ENCODE results near the gene FAM50B. TPM values are rescaled to one million over a fixed set of nuclear protein-coding genes. Genes with fewer than 3 reads are reported as not detected.

The FAM50B gene
- polyA plus RNA-seq, 12 donors: 5.1 to 10.3 (median 6.4) TPM; not detected in 2

- DNase-seq: no peak
These were observed 40.9 kb downstream of the FAM50B start for GRCh38 chr6:3890047-3890446.

- DNase-seq: no peak
These were observed 42.7 kb downstream of the FAM50B start for GRCh38 chr6:3891883-3892282.

- no peak for DNase-seq
These were observed 43.4 kb downstream of the FAM50B start for GRCh38 chr6:3892603-3893002.

GRCh38 chr6:3893487-3893886, 44.3 kb downstream of the FAM50B start:
- DNase-seq: no peak

- DNase-seq: no peak
These were observed 44.7 kb downstream of the FAM50B start for GRCh38 chr6:3893917-3894316.

- no peak for DNase-seq
These were observed 45.6 kb downstream of the FAM50B start for GRCh38 chr6:3894590-3895311.

GRCh38 chr6:3895312-3895653, 46.1 kb downstream of the FAM50B start:
- DNase-seq: no peak

- no peak for DNase-seq
These were observed 46.6 kb downstream of the FAM50B start for GRCh38 chr6:3895805-3896204.

GRCh38 chr6:3898265-3898994, 49.3 kb downstream of the FAM50B start:
- DNase-seq: no peak

- DNase-seq: no peak
These were observed 49.9 kb downstream of the FAM50B start for GRCh38 chr6:3899061-3899460.

GRCh38 chr6:3899970-3900439, 50.8 kb downstream of the FAM50B start:
- DNase-seq: no peak

Other genes with a start within 250 kb of the FAM50B start
- 100 to 1,000 TPM in 1 of 12 donors, 10 to 100 TPM in 11; 20.4 to 201 (median 23.6) TPM for gene PXDC1, start 97.7 kb upstream of the FAM50B start, polyA plus RNA-seq (ENCODE audit: insufficient read length in 12 of 12)
- 1 to 10 TPM in 3 of 12 donors, under 1 TPM in 6, not detected in 3; 0.34 to 2.8 (median 0.68) TPM for gene FAM217A, start 229.8 kb downstream of the FAM50B start, polyA plus RNA-seq (ENCODE audit: insufficient read length in 12 of 12)